ENCODE results near the gene MGAT3. TPM values are rescaled to one million over a fixed set of nuclear protein-coding genes. Genes with fewer than 3 reads are reported as not detected.
A peak's percentile ranks its signal among the peaks of the same experiment; 100 is the strongest.

Gene MGAT3
- total and polyA plus RNA-seq, 2 of the 13 experiments (the other 11 are each of a cell fraction or from before 2014, with no cell fraction given), result 0.11 to 0.15 TPM

GRCh38 chr22:39478441-39478850 lies 21.6 kb downstream of the MGAT3 start (continued):
- TF ChIP-seq THAP8 (CRISPR knock-in tag; IDR thresholded peaks at IDR 0.05; ENCODE audit: borderline replicate concordance), result no peak
- no peak for TF ChIP-seq THAP9 (CRISPR knock-in tag; IDR thresholded peaks at IDR 0.05; ENCODE audit: borderline replicate concordance)
- TF ChIP-seq, protein P1, sequence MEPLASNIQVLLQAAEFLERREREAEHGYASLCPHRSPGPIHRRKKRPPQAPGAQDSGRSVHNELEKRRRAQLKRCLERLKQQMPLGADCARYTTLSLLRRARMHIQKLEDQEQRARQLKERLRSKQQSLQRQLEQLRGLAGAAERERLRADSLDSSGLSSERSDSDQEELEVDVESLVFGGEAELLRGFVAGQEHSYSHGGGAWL (CRISPR knock-in tag; IDR thresholded peaks at IDR 0.05), result peak; percentile 91
- TF ChIP-seq ATAD3A (CRISPR knock-in tag; IDR thresholded peaks at IDR 0.05), result no peak
- TF ChIP-seq, protein P2, sequence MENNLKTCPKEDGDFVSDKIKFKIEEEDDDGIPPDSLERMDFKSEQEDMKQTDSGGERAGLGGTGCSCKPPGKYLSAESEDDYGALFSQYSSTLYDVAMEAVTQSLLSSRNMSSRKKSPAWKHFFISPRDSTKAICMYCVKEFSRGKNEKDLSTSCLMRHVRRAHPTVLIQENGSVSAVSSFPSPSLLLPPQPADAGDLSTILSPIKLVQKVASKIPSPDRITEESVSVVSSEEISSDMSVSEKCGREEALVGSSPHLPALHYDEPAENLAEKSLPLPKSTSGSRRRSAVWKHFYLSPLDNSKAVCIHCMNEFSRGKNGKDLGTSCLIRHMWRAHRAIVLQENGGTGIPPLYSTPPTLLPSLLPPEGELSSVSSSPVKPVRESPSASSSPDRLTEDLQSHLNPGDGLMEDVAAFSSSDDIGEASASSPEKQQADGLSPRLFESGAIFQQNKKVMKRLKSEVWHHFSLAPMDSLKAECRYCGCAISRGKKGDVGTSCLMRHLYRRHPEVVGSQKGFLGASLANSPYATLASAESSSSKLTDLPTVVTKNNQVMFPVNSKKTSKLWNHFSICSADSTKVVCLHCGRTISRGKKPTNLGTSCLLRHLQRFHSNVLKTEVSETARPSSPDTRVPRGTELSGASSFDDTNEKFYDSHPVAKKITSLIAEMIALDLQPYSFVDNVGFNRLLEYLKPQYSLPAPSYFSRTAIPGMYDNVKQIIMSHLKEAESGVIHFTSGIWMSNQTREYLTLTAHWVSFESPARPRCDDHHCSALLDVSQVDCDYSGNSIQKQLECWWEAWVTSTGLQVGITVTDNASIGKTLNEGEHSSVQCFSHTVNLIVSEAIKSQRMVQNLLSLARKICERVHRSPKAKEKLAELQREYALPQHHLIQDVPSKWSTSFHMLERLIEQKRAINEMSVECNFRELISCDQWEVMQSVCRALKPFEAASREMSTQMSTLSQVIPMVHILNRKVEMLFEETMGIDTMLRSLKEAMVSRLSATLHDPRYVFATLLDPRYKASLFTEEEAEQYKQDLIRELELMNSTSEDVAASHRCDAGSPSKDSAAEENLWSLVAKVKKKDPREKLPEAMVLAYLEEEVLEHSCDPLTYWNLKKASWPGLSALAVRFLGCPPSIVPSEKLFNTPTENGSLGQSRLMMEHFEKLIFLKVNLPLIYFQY (CRISPR knock-in tag; IDR thresholded peaks at IDR 0.05; ENCODE audit: borderline replicate concordance), result no peak
- TF ChIP-seq ZNF569 (CRISPR knock-in tag; IDR thresholded peaks at IDR 0.05; ENCODE audit: borderline replicate concordance), result no peak
- TF ChIP-seq ZNF275 (CRISPR knock-in tag; IDR thresholded peaks at IDR 0.05; ENCODE audit: borderline replicate concordance), result no peak
- TF ChIP-seq MED1 (CRISPR knock-in tag; IDR thresholded peaks at IDR 0.05), result no peak
- TF ChIP-seq FOSL2 (CRISPR knock-in tag; IDR thresholded peaks at IDR 0.05), result no peak
- TF ChIP-seq SOX6 (IDR thresholded peaks at IDR 0.05), result no peak
- TF ChIP-seq SOX6 (CRISPR knock-in tag; IDR thresholded peaks at IDR 0.05), result no peak
- TF ChIP-seq ZBTB7B (CRISPR knock-in tag; IDR thresholded peaks at IDR 0.05), result 0 out of 2 replicates have a peak, but pooled peaks have one; percentile 57
- peak; percentile 78; the same call in 1 of the 2 replicates for TF ChIP-seq HOXA5 (CRISPR knock-in tag; IDR thresholded peaks at IDR 0.05)
- TF ChIP-seq, protein P3, sequence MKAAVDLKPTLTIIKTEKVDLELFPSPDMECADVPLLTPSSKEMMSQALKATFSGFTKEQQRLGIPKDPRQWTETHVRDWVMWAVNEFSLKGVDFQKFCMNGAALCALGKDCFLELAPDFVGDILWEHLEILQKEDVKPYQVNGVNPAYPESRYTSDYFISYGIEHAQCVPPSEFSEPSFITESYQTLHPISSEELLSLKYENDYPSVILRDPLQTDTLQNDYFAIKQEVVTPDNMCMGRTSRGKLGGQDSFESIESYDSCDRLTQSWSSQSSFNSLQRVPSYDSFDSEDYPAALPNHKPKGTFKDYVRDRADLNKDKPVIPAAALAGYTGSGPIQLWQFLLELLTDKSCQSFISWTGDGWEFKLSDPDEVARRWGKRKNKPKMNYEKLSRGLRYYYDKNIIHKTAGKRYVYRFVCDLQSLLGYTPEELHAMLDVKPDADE (CRISPR knock-in tag; IDR thresholded peaks at IDR 0.05), result 0 out of 2 replicates have a peak, but pooled peaks have one; percentile 69
- no peak for TF ChIP-seq ZBTB42 (CRISPR knock-in tag; IDR thresholded peaks at IDR 0.05)
- no peak for TF ChIP-seq POLR2AphosphoS2 (IDR thresholded peaks at IDR 0.05; ENCODE audit: low read depth, low read length)
- TF ChIP-seq NR2F1 (CRISPR knock-in tag; IDR thresholded peaks at IDR 0.05), result no peak
- TF ChIP-seq HOXD1 (CRISPR knock-in tag; IDR thresholded peaks at IDR 0.05), result 0 out of 2 replicates have a peak, but pooled peaks have one; percentile 34
- TF ChIP-seq ZNF264 (CRISPR knock-in tag; IDR thresholded peaks at IDR 0.05), result no peak
- TF ChIP-seq IRX3 (CRISPR knock-in tag; IDR thresholded peaks at IDR 0.05; ENCODE audit: borderline replicate concordance, low read depth), result no peak
